IMR-90 (cell line): ENCODE results near the gene MON1A. TPM values are rescaled to one million over a fixed set of nuclear protein-coding genes. Genes with fewer than 3 reads are reported as not detected.

Source experiments
- ATAC-seq: fragments of 200-7000 bp; cut with Tn5 transposase; 2 replicates; pipeline ENCODE4 v1.9.1; 2020; ENCODE audit warnings: low read depth, mild to moderate bottlenecking, moderate library complexity
- BruUV-seq: library from RNA; stranded (reverse); fragments of 400-500 nt; replicated peaks from 2 replicates; lab custom pipeline; 2021; lab: Mats Ljungman, UMichigan
- CTCF ChIA-PET: fragments of 300-600 bp; formaldehyde crosslinking; extraction: SDS; loops from one replicate; lab custom pipeline; 2021; ENCODE audit warnings: antibody characterized with exemption; lab: Yijun Ruan, JAX
- POLR2A ChIA-PET: fragments of 300-600 bp; sonication (Branson Sonifier 250); formaldehyde crosslinking; loops from one replicate; lab custom pipeline; 2022; ENCODE audit warnings: antibody characterized with exemption; ENCODE audit not compliant: unreplicated experiment; lab: Charles Lee
- DNase-seq: peaks from one replicate; pipeline ENCODE4 v3.0.0; 2013
- H2AFZ ChIP-seq: replicated peaks from 2 replicates; pipeline ENCODE3; 2013; ENCODE audit warnings: low read length, mild to moderate bottlenecking; ENCODE audit not compliant: poor library complexity
- H2AK5ac ChIP-seq: 2 replicates; pipeline ENCODE4 v1.6.1; 2013; ENCODE audit warnings: low read depth, low read length, inconsistent platforms
- H2AK9ac ChIP-seq: replicated peaks from 2 replicates; pipeline ENCODE3; 2013; ENCODE audit warnings: mild to moderate bottlenecking, low read depth, low read length, moderate library complexity; ENCODE audit not compliant: poor library complexity
- H2BK120ac ChIP-seq: 2 replicates; pipeline ENCODE4 v1.6.1; 2013; ENCODE audit warnings: low read depth, low read length, inconsistent platforms
- H2BK15ac ChIP-seq: 3 replicates; pipeline ENCODE4 v1.6.1; 2013; ENCODE audit warnings: low read depth, low read length, inconsistent platforms
- H2BK20ac ChIP-seq: 2 replicates; pipeline ENCODE4 v1.6.1; 2013; ENCODE audit warnings: low read depth, mild to moderate bottlenecking, inconsistent platforms, low read length, moderate library complexity
- H2BK5ac ChIP-seq: 2 replicates; pipeline ENCODE4 v1.6.1; 2013; ENCODE audit warnings: mild to moderate bottlenecking, low read depth, low read length, inconsistent platforms; ENCODE audit not compliant: poor library complexity, severe bottlenecking
- H3K14ac ChIP-seq: replicated peaks from 2 replicates; pipeline ENCODE4 v1.6.1; 2013; ENCODE audit warnings: low read depth, low read length, inconsistent platforms
- H3K18ac ChIP-seq: 2 replicates; pipeline ENCODE4 v1.6.1; 2013; ENCODE audit warnings: low read depth, low read length, control low read depth
- H3K23ac ChIP-seq: 2 replicates; pipeline ENCODE4 v1.6.1; 2013; ENCODE audit warnings: low read depth, low read length, inconsistent platforms
- H3K27ac ChIP-seq: 2 replicates; pipeline ENCODE4 v1.5.1; 2013; ENCODE audit warnings: mild to moderate bottlenecking, control low read depth, low read length; ENCODE audit not compliant: insufficient read depth
- H3K27me3 ChIP-seq: 2 replicates; pipeline ENCODE4 v1.6.1; 2013; ENCODE audit warnings: low read length; ENCODE audit not compliant: control insufficient read depth, insufficient read depth
- H3K36me3 ChIP-seq: 2 replicates; pipeline ENCODE4 v1.6.1; 2013; ENCODE audit warnings: low read length, mixed read lengths; ENCODE audit not compliant: control insufficient read depth, insufficient read depth
- H3K4ac ChIP-seq: 2 replicates; pipeline ENCODE4 v1.6.1; 2013; ENCODE audit warnings: low read depth, low read length, inconsistent platforms
- H3K4me1 ChIP-seq: 2 replicates; pipeline ENCODE4 v1.6.1; 2013; ENCODE audit warnings: low read length, mixed read lengths; ENCODE audit not compliant: control insufficient read depth, insufficient read depth
- H3K4me2 ChIP-seq: 2 replicates; pipeline ENCODE4 v1.6.1; 2013; ENCODE audit warnings: low read depth, mild to moderate bottlenecking, control low read depth, low read length, moderate library complexity
- H3K4me3 ChIP-seq: 2 replicates; pipeline ENCODE4 v1.5.1; 2013; ENCODE audit warnings: low read depth, mild to moderate bottlenecking, control low read depth, low read length, moderate library complexity; ENCODE audit not compliant: insufficient read depth
- H3K56ac ChIP-seq: 2 replicates; pipeline ENCODE4 v1.6.1; 2013; ENCODE audit warnings: low read length, inconsistent platforms; ENCODE audit not compliant: insufficient read depth; ENCODE audit errors: extremely low read depth
- H3K79me1 ChIP-seq, 2 experiments: 2 replicates each; pipeline ENCODE4 v1.6.1; 2013; ENCODE audit warnings: low read length in 2 of 2, inconsistent platforms in 1 of 2, low read depth in 1 of 2
- H3K9ac ChIP-seq: 2 replicates; pipeline ENCODE4 v1.6.1; 2013; ENCODE audit warnings: low read depth, low read length, control low read depth
- H3K9me1 ChIP-seq: 2 replicates; pipeline ENCODE4 v1.6.1; 2013; ENCODE audit warnings: low read length, inconsistent platforms; ENCODE audit not compliant: insufficient read depth
- H3K9me3 ChIP-seq: 2 replicates; pipeline ENCODE4 v1.6.1; 2013; ENCODE audit warnings: low read length; ENCODE audit not compliant: control insufficient read depth, insufficient read depth
- H4K20me1 ChIP-seq: 2 replicates; pipeline ENCODE4 v1.6.1; 2013; ENCODE audit warnings: low read length, inconsistent platforms; ENCODE audit not compliant: insufficient read depth
- H4K5ac ChIP-seq: 2 replicates; pipeline ENCODE4 v1.6.1; 2013; ENCODE audit warnings: mild to moderate bottlenecking, low read depth, low read length, control low read depth
- H4K8ac ChIP-seq, 2 experiments: 2 replicates each; pipeline ENCODE4 v1.6.1; 2013; ENCODE audit warnings: low read depth in 2 of 2, low read length in 2 of 2, control low read depth in 1 of 2, inconsistent platforms in 1 of 2
- H4K91ac ChIP-seq: 2 replicates; pipeline ENCODE4 v1.6.1; 2013; ENCODE audit warnings: low read depth, low read length, inconsistent platforms; ENCODE audit not compliant: insufficient read depth
- BHLHE40 ChIP-seq: fragments of 150-350 bp; IDR thresholded peaks from 2 replicates; pipeline ENCODE4 v1.6.1; 2016; ENCODE audit warnings: mild to moderate bottlenecking, low read depth, low read length
- CHD1 ChIP-seq: IDR thresholded peaks from 2 replicates; pipeline ENCODE4 v1.6.1; 2012; ENCODE audit warnings: low read depth, low read length, improper control_type of control experiment
- CTCF ChIP-seq: conservative IDR thresholded peaks from 2 replicates; pipeline ENCODE4 v1.5.1; 2012; ENCODE audit warnings: mild to moderate bottlenecking, low read depth, low read length, improper control_type of control experiment
- FOS ChIP-seq: fragments of 150-350 bp; IDR thresholded peaks from 2 replicates; pipeline ENCODE4 v1.6.1; 2016; ENCODE audit warnings: low read depth, low read length
- MAFK ChIP-seq: IDR thresholded peaks from 2 replicates; pipeline ENCODE4 v1.6.1; 2012; ENCODE audit warnings: low read depth, low read length, improper control_type of control experiment
- MAZ ChIP-seq: IDR thresholded peaks from 2 replicates; pipeline ENCODE4 v1.6.1; 2012; ENCODE audit warnings: low read depth, mild to moderate bottlenecking, low read length, improper control_type of control experiment, moderate library complexity, borderline replicate concordance
- NFE2L2 ChIP-seq: fragments of 150-350 bp; IDR thresholded peaks from 2 replicates; pipeline ENCODE4 v1.6.1; 2016; ENCODE audit warnings: low read depth, mild to moderate bottlenecking, low read length
- RAD21 ChIP-seq: IDR thresholded peaks from 2 replicates; pipeline ENCODE4 v1.6.1; 2012; ENCODE audit warnings: low read length, improper control_type of control experiment
- RFX5 ChIP-seq: IDR thresholded peaks from 2 replicates; pipeline ENCODE4 v1.8.0; 2012; ENCODE audit warnings: low read depth, mild to moderate bottlenecking, low read length, moderate library complexity
- WGBS, 2 experiments: methylation state at CpG; one replicate each; pipeline versions ENCODE4 v1.1.5 to v1.1.7; 2013; ENCODE audit warnings: missing lambda C conversion rate in 2 of 2; ENCODE audit not compliant: insufficient read length in 1 of 2; ENCODE audit errors: extremely low coverage in 2 of 2; 5-methylcytosine and 5-hydroxymethylcytosine counted together
- dilution Hi-C: fragments of 300-500 bp; cut with HindIII; formaldehyde crosslinking; loops from one replicate; pipeline ENCODE4 v1.14.3; 2018; ENCODE audit warnings: low sequenced_read_pairs; ENCODE audit not compliant: unreplicated experiment
- in situ Hi-C: fragments of 300-500 bp; cut with MboI; formaldehyde crosslinking; loops from 3 replicates; pipeline ENCODE4 v1.14.3; 2019; ENCODE audit warnings: low sequenced_read_pairs, inconsistent platforms, mixed read lengths
- intact Hi-C: fragments of 100-400 bp; cut with micrococcal nuclease; formaldehyde crosslinking; loops from 2 replicates; pipeline ENCODE4 v1.10.0; 2022
- polyA plus RNA-seq, 3 experiments: library from polyadenylated mRNA; depleted of rRNA; stranded (reverse); fragments of >200 nt; gene quantifications; 2 replicates each; pipeline ENCODE4 v1.2.3, GENCODE V29; 2012; ENCODE audit warnings: low replicate concordance in 1 of 3
- total RNA-seq: library from RNA; depleted of rRNA; stranded (reverse); fragments of >200 nt; gene quantifications from 2 replicates; pipeline ENCODE4 v1.2.3, GENCODE V29; 2012

MON1A gene
- total and polyA plus RNA-seq, 2 of the 4 experiments (the other 2 are of a cell fraction): 8.2 to 13.5 TPM

GRCh38 chr3:49867871-49868321 lies 61.7 kb downstream of the MON1A start:
- Histone ChIP-seq H3K23ac (no peak overlapping the region), H2AFZ (peak overlapping the region; percentile 52), H4K20me1 (no peaks in the 10 kb centered on the region), H3K18ac (no peak overlapping the region), H3K56ac (no peak overlapping the region), H3K9me3 (no peaks in the 10 kb centered on the region), H2AK5ac (no peak overlapping the region), H2BK120ac (no peak overlapping the region), H2BK15ac (no peak overlapping the region), H4K8ac (no peak overlapping the region), H2AK9ac (no peak overlapping the region), H2BK5ac (no peak overlapping the region), H3K4ac (no peak overlapping the region), H3K79me1 (no peaks in the 10 kb centered on the region), H3K9ac (no peak overlapping the region), H3K36me3 (no peaks in the 10 kb centered on the region), H3K4me2 (no peak overlapping the region), H4K91ac (no peak overlapping the region), H3K14ac (no peak overlapping the region), H2BK20ac (no peak overlapping the region), H4K5ac (no peak overlapping the region), H3K4me3 (no peak overlapping the region), H3K27ac (no peak overlapping the region), H3K9me1 (no peaks in the 10 kb centered on the region), H3K4me1 (no peaks in the 10 kb centered on the region), H3K27me3 (peaks cover 79% of the 10 kb centered on the region)
- ChIA-PET POLR2A (no interaction called here), CTCF (no interaction called here)
- dilution Hi-C loops: no loop called here
- DNase-seq (peak; percentile 44), ATAC-seq (peak; percentile 86)
- TF ChIP-seq MAZ: no peak
- TF ChIP-seq NFE2L2: no peak
- TF ChIP-seq MAFK: no peak
- TF ChIP-seq CTCF: no peak
- TF ChIP-seq RFX5: no peak
- no peak for TF ChIP-seq BHLHE40
- no peak for TF ChIP-seq RAD21
- TF ChIP-seq FOS: no peak
- no peak for TF ChIP-seq CHD1
- intact Hi-C loops: no loop called here
- no TSS peak for BruUV-seq
- no CpG with 5 or more reads among the region's 7 CpGs for WGBS, 2 experiments
- in situ Hi-C loops: no loop called here
